ENCODE data around the gene C11orf42. TPM values are rescaled to one million over a fixed set of nuclear protein-coding genes. Genes with fewer than 3 reads are reported as not detected.

The C11orf42 gene
- total and polyA plus RNA-seq, 9 donors = not detected

DNA sequence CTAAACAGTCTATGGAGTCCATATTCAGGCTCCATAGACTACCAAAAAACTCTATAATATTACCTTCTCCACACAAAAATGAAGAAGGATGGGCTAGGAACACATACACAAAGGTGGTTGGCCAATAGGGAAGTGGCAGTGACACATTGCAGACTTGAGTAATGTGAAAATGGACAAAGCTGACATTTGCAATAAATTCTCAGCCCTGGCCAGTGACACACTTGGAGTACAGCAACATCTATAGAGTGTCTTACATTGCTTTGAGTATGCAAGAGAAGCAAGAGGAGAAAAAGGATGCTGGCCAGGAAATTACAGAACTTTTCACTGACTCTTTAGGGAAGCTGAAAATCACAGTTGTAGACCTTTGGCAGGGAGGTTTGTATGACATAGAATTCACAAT is 13.6 kb upstream of the C11orf42 start:
- Histone ChIP-seq H3K27me3 (no peaks in the 10 kb centered on the region), H3K9me3 (no peaks in the 10 kb centered on the region), H3K36me3 (no peaks in the 10 kb centered on the region), H3K4me1 (ENCODE audit: insufficient read depth) (no peaks in the 10 kb centered on the region), H3K27ac (no peak overlapping the region), H3K4me3 (no peak overlapping the region)
- intact Hi-C loops (cut with DNase I) = loop anchor here in 1 of 4 donors (5.0 kb wide), 1 partner anchor 51 kb away; no protein-coding TSS in a partner anchor
- DNase-seq = no peak
- TF ChIP-seq POLR2A (IDR thresholded peaks at IDR 0.05) (no peak), CTCF (IDR thresholded peaks at IDR 0.05) (no peak), EP300 (IDR thresholded peaks at IDR 0.05) (no peak)

- Histone ChIP-seq H3K36me3 (no peaks in the 10 kb centered on the region), H3K27me3 (no peaks in the 10 kb centered on the region), H3K27ac (no peak overlapping the region), H3K4me3 (no peak overlapping the region), H3K9me3 (no peaks in the 10 kb centered on the region), H3K4me1 (ENCODE audit: insufficient read depth) (no peaks in the 10 kb centered on the region)
- intact Hi-C loops (cut with DNase I) = loop anchor here in 1 of 4 donors (5.0 kb wide), 1 partner anchor 48 kb away; no protein-coding TSS in a partner anchor
- WGBS, 3 donors = 4 to 23% (median 7%) methylated on average over 1 of the region's 1 CpG
- TF ChIP-seq EP300 (IDR thresholded peaks at IDR 0.05) (no peak), POLR2A (IDR thresholded peaks at IDR 0.05) (no peak), CTCF (IDR thresholded peaks at IDR 0.05) (no peak)
- no peak for DNase-seq
These were observed 11.2 kb upstream of the C11orf42 start for GRCh38 chr11:6194065-6194581.

- no peak overlapping the region for H3K27ac ChIP-seq
- H3K4me3 ChIP-seq = no peak overlapping the region
- TF ChIP-seq EP300 (IDR thresholded peaks at IDR 0.05) (no peak), POLR2A (IDR thresholded peaks at IDR 0.05) (no peak), CTCF (IDR thresholded peaks at IDR 0.05) (no peak)
- H3K9me3 ChIP-seq = no peaks in the 10 kb centered on the region
- H3K4me1 ChIP-seq (ENCODE audit: insufficient read depth) = no peaks in the 10 kb centered on the region
- H3K27me3 ChIP-seq = no peaks in the 10 kb centered on the region
- 42 to 46% (median 45%) methylated on average over 4 of the region's 4 CpGs for WGBS, 3 donors
- no peaks in the 10 kb centered on the region for H3K36me3 ChIP-seq
- intact Hi-C loops (cut with DNase I) = loop anchor here in 1 of 4 donors (2.0 kb wide), 1 partner anchor 34 kb away; no protein-coding TSS in a partner anchor
- no peak for DNase-seq
These were observed 9.0 kb upstream of the C11orf42 start for GRCh38 chr11:6196396-6196795.

DNA sequence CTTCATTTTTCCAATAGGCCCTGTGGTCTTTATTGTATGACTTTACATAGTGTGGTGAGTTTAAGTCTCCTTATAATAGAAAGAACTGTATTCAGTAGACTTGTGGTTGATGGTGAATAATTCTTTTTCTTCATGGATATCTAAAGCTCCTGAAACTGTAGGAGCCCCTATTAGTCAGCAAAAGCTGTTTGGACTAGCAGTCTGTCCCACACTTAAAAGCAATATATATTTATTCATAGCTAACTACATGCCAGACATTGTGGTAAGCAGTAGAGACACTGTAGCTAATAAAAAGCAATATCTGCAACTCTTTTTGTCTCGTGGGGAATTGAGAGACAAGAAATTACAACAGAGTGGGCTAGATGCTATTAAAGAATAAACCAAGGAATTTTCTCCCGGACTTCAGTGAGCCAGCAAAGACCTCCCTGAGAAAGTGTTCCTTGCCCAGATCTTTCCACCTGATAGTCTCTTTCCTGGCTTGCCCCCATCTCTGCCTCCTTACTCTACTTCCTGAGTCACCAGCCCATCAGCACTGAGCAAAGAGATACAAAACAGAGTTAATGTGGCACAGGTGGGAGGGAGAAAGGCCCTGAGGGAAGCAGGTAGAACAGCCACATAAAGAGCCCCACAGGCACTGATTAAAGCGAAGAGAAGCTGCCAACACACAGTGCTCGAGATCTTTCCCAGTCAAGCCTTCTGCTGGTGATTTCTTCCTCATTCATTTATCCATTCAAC is 7.7 kb upstream of the C11orf42 start:
- no peaks in the 10 kb centered on the region for H3K27me3 ChIP-seq
- H3K9me3 ChIP-seq = no peaks in the 10 kb centered on the region
- no peak overlapping the region for H3K4me3 ChIP-seq
- no peak overlapping the region for H3K27ac ChIP-seq
- no peaks in the 10 kb centered on the region for H3K4me1 ChIP-seq (ENCODE audit: insufficient read depth)
- intact Hi-C loops (cut with DNase I) = loop anchor here in 1 of 4 donors (2.0 kb wide), 1 partner anchor 35 kb away; no protein-coding TSS in a partner anchor
- WGBS, 3 donors = 73 to 82% (median 78%) methylated on average over 4 of the region's 4 CpGs
- TF ChIP-seq POLR2A (IDR thresholded peaks at IDR 0.05) = no peak
- TF ChIP-seq EP300 (IDR thresholded peaks at IDR 0.05) = no peak
- no peak for TF ChIP-seq CTCF (IDR thresholded peaks at IDR 0.05)
- no peaks in the 10 kb centered on the region for H3K36me3 ChIP-seq
- DNase-seq = no peak

Data from ovary (tissue), 9 donors.